CD1c-positive myeloid dendritic cell (primary cell): Measurements from ENCODE around the gene UAP1L1.
"Not testable (repeated sequence)": the region's sequence is repeated elsewhere in the genome, so short reads cannot be mapped to it uniquely, and the experiment has no call there.

ENCODE experiments used
- DNase-seq: peaks from one replicate; pipeline ENCODE4 v3.0.0-alpha.2; 2016; ENCODE audit errors: extremely low spot score

Gene UAP1L1

GRCh38 chr9:137077010-137077747, at the start of gene UAP1L1:
TSS of gene UAP1L1 (plus strand) at chr9:137077517. CDS start at chr9:137077533, 16 bp downstream.
- DNase-seq = peak; percentile 85

- peak; percentile 85 for DNase-seq
These were observed 48.9 kb upstream of the UAP1L1 start for GRCh38 chr9:137028263-137029057.

- DNase-seq = peak; percentile 88
These were observed 48.0 kb upstream of the UAP1L1 start for GRCh38 chr9:137029058-137029936.

- DNase-seq = peak; percentile 48
These were observed 47.3 kb upstream of the UAP1L1 start for GRCh38 chr9:137030006-137030405.

GRCh38 chr9:137030538-137031527, 46.5 kb upstream of the UAP1L1 start:
- peak; percentile 88 for DNase-seq

- peak; percentile 69 for DNase-seq
These were observed 45.2 kb upstream of the UAP1L1 start, which contains the start of gene FUT7 for GRCh38 chr9:137031904-137032640. TSS of gene FUT7 (minus strand) at chr9:137032088. CDS start at chr9:137031991, 97 bp downstream.

- peak; percentile 96 for DNase-seq
These were observed 44.5 kb upstream of the UAP1L1 start for GRCh38 chr9:137032858-137033257.

GRCh38 chr9:137033481-137033880, 43.8 kb upstream of the UAP1L1 start:
- DNase-seq = not testable (repeated sequence)

GRCh38 chr9:137034039-137034708, 43.1 kb upstream of the UAP1L1 start:
- peak; percentile 53 for DNase-seq

- peak; percentile 90 for DNase-seq
These were observed 42.4 kb upstream of the UAP1L1 start for GRCh38 chr9:137034709-137035506.

- DNase-seq = no peak
These were observed 41.8 kb upstream of the UAP1L1 start for GRCh38 chr9:137035507-137035834.

GRCh38 chr9:137035937-137036336, 41.4 kb upstream of the UAP1L1 start:
- no peak for DNase-seq

GRCh38 chr9:137037035-137037434, 40.3 kb upstream of the UAP1L1 start:
- no peak for DNase-seq

- DNase-seq = no peak
These were observed 39.8 kb upstream of the UAP1L1 start for GRCh38 chr9:137037483-137037882.

- no peak for DNase-seq
These were observed 38.4 kb upstream of the UAP1L1 start for GRCh38 chr9:137038916-137039315.

- DNase-seq = no peak
These were observed 37.5 kb upstream of the UAP1L1 start for GRCh38 chr9:137039611-137040366.

- no peak for DNase-seq
These were observed 36.7 kb upstream of the UAP1L1 start for GRCh38 chr9:137040568-137040967.

GRCh38 chr9:137041124-137041523, 36.2 kb upstream of the UAP1L1 start:
- DNase-seq = no peak
